Measurements from ENCODE around the gene TMEM108.

Gene TMEM108

DNA sequence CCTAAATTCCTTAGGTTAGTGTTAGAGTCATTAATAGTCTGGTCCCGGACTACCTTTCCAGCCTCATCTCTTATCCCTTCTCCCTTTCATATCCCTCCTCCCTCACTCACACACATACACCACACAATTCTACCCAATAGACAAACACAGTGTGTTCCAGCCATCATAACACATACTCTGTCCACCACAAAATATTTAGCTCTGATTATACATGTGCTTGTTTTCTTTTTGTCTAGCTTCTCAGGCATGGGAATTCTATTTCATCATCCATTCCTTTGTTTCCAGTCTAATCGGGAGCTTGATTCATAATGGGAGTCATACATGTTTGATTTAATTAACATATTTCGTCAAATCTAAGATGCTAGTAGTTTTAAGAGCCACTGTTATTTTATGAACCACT is 199.8 kb downstream of the TMEM108 start:
- Histone ChIP-seq H3K27ac (no peak overlapping the region), H3K27me3 (no peaks in the 10 kb centered on the region), H3K4me3 (no peak overlapping the region), H3K4me1 (no peaks in the 10 kb centered on the region), H3K9me3 (no peaks in the 10 kb centered on the region), H3K36me3 (no peaks in the 10 kb centered on the region)
- TF ChIP-seq CTCF (IDR thresholded peaks at IDR 0.05): no peak
- DNase-seq: no peak
- intact Hi-C loops (cut with DNase I; ENCODE audit: low total_unique reads): no loop called here

- intact Hi-C loops (cut with DNase I; ENCODE audit: low total_unique reads): no loop called here
- Histone ChIP-seq H3K36me3 (no peaks in the 10 kb centered on the region), H3K27me3 (no peaks in the 10 kb centered on the region), H3K27ac (no peak overlapping the region), H3K4me1 (no peaks in the 10 kb centered on the region), H3K4me3 (no peak overlapping the region), H3K9me3 (no peaks in the 10 kb centered on the region)
- TF ChIP-seq CTCF (IDR thresholded peaks at IDR 0.05): no peak
- DNase-seq: no peak
Measured at GRCh38 chr3:133246119-133246518, 207.9 kb downstream of the TMEM108 start.

DNA sequence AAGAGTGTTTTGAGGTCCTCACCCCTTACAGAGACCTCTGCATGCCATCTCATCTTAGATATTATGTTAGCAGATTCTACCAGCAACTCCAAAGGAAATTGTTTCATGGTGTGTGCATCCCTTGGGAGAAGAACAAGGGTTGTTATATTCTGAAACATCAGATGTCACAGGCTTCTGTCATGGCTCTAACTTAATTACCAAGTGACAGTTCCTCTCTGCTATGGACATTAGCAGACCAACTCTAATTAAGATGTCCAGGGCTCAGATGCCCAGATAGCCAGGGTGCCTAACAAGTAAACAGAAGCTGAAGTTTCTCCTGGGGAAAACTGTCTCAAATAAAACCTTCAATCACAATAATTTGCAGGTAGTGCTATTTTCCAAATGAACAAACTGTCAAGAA is 208.6 kb downstream of the TMEM108 start:
- no peaks in the 10 kb centered on the region for H3K9me3 ChIP-seq
- H3K27ac ChIP-seq: no peak overlapping the region
- H3K27me3 ChIP-seq: no peaks in the 10 kb centered on the region
- no peak for TF ChIP-seq CTCF (IDR thresholded peaks at IDR 0.05)
- intact Hi-C loops (cut with DNase I; ENCODE audit: low total_unique reads): no loop called here
- no peak overlapping the region for H3K4me3 ChIP-seq
- H3K4me1 ChIP-seq: no peaks in the 10 kb centered on the region
- no peaks in the 10 kb centered on the region for H3K36me3 ChIP-seq
- no peak for DNase-seq

DNA sequence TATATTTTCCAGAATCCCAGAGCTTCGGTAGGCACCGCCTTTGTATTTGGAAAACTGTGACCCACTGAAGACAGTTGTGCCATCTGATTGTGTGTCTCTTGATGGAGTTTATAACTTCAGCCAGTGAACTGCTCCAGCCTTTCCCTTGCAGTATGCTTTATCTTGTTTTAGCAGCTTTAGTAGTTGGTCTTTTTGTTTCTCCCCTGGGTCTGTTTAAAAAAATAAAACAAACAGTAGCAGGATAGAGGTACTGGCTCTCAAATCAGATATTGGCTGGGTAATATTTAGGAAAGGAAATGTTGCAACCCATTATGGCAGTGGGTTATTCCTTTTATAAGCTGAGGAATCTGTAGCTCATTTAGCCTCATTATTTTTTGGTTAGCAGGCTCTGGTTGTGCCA is 210.2 kb downstream of the TMEM108 start:
- Histone ChIP-seq H3K4me1 (no peaks in the 10 kb centered on the region), H3K27ac (no peak overlapping the region), H3K36me3 (no peaks in the 10 kb centered on the region), H3K4me3 (no peak overlapping the region), H3K9me3 (no peaks in the 10 kb centered on the region), H3K27me3 (no peaks in the 10 kb centered on the region)
- no peak for TF ChIP-seq CTCF (IDR thresholded peaks at IDR 0.05)
- DNase-seq: no peak
- intact Hi-C loops (cut with DNase I; ENCODE audit: low total_unique reads): no loop called here

GRCh38 chr3:133249490-133249889 is 211.3 kb downstream of the TMEM108 start:
- intact Hi-C loops (cut with DNase I; ENCODE audit: low total_unique reads): no loop called here
- Histone ChIP-seq H3K4me1 (no peaks in the 10 kb centered on the region), H3K36me3 (no peaks in the 10 kb centered on the region), H3K4me3 (no peak overlapping the region), H3K27ac (no peak overlapping the region), H3K27me3 (no peaks in the 10 kb centered on the region), H3K9me3 (no peaks in the 10 kb centered on the region)
- no peak for TF ChIP-seq CTCF (IDR thresholded peaks at IDR 0.05)
- no peak for DNase-seq

DNA sequence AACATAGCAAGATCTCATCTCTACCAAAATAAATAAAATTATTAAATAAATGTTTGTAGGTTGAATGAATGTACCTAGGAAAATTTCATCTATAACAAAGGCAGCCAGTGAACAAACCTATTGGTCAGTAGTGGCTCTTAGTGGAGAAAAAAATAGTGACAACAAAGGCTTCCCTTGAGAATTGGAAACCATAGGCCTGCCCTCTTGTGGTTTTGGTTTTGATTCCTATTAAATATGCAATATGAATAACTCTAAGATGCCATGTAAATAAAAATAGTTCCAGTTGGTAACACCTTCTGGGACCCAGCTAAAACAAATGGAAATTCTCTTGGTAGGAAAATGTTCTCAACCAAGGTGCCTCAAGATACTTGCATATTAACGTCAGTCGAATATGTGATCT is 216.0 kb downstream of the TMEM108 start:
- H3K36me3 ChIP-seq: no peaks in the 10 kb centered on the region
- intact Hi-C loops (cut with DNase I; ENCODE audit: low total_unique reads): no loop called here

More for the DNA sequence above, 216.0 kb downstream of the TMEM108 start:
- H3K4me3 ChIP-seq: no peak overlapping the region
- no peaks in the 10 kb centered on the region for H3K27me3 ChIP-seq
- TF ChIP-seq CTCF (IDR thresholded peaks at IDR 0.05): no peak
- no peaks in the 10 kb centered on the region for H3K4me1 ChIP-seq
- no peaks in the 10 kb centered on the region for H3K9me3 ChIP-seq
- no peak overlapping the region for H3K27ac ChIP-seq
- no peak for DNase-seq

All from tibial artery (tissue), 4 donors.